ENCODE data around the gene C5orf34. TPM values are rescaled to one million over a fixed set of nuclear protein-coding genes. Genes with fewer than 3 reads are reported as not detected.

Gene C5orf34
- total RNA-seq, 1 experiment from 2014 or later: 17.0 TPM

- Histone ChIP-seq H3K4me1 (ENCODE audit: insufficient read depth, low read length, poor library complexity, severe bottlenecking) (no peaks in the 10 kb centered on the region), H3K9me3 (ENCODE audit: low read depth, low read length, poor library complexity, severe bottlenecking) (no peaks in the 10 kb centered on the region), H3K27me3 (replicated peaks; ENCODE audit: insufficient read depth, low read depth, low read length, poor library complexity) (no peaks in the 10 kb centered on the region), H3K4me3 (ENCODE audit: low read depth, low read length, poor library complexity, severe bottlenecking) (no peak overlapping the region), H3K36me3 (ENCODE audit: insufficient read depth, low read length, poor library complexity, severe bottlenecking) (no peaks in the 10 kb centered on the region), H3K27ac (ENCODE audit: low read depth, low read length, poor library complexity, severe bottlenecking) (no peak overlapping the region)
- ChIA-PET CTCF (no interaction called here), POLR2A (ENCODE audit: low non-redundant PET) (no interaction called here)
- no peak for DNase-seq (ENCODE audit: low spot score)
- BruUV-seq (replicated peaks): no TSS peak
- intact Hi-C loops (cut with micrococcal nuclease; ENCODE audit: unreplicated experiment): no loop called here
- TF ChIP-seq EZH2 (IDR thresholded peaks at IDR 0.05; ENCODE audit: borderline replicate concordance, low read depth, low read length, poor library complexity, severe bottlenecking): no peak
- no peak for TF ChIP-seq CTCF (conservative IDR thresholded peaks at IDR 0.05; ENCODE audit: low read depth, low read length)
These were observed 48.4 kb upstream of the C5orf34 start for GRCh38 chr5:43563321-43563720.

GRCh38 chr5:43561356-43561755, 46.4 kb upstream of the C5orf34 start:
- ChIA-PET POLR2A (ENCODE audit: low non-redundant PET) (no interaction called here), CTCF (no interaction called here)
- no peak for DNase-seq (ENCODE audit: low spot score)
- intact Hi-C loops (cut with micrococcal nuclease; ENCODE audit: unreplicated experiment): no loop called here
- Histone ChIP-seq H3K27me3 (replicated peaks; ENCODE audit: insufficient read depth, low read depth, low read length, poor library complexity) (no peaks in the 10 kb centered on the region), H3K36me3 (ENCODE audit: insufficient read depth, low read length, poor library complexity, severe bottlenecking) (no peaks in the 10 kb centered on the region), H3K4me3 (ENCODE audit: low read depth, low read length, poor library complexity, severe bottlenecking) (no peak overlapping the region), H3K9me3 (ENCODE audit: low read depth, low read length, poor library complexity, severe bottlenecking) (no peaks in the 10 kb centered on the region), H3K27ac (ENCODE audit: low read depth, low read length, poor library complexity, severe bottlenecking) (no peak overlapping the region), H3K4me1 (ENCODE audit: insufficient read depth, low read length, poor library complexity, severe bottlenecking) (no peaks in the 10 kb centered on the region)
- no TSS peak for BruUV-seq (replicated peaks)
- TF ChIP-seq CTCF (conservative IDR thresholded peaks at IDR 0.05; ENCODE audit: low read depth, low read length): no peak
- TF ChIP-seq EZH2 (IDR thresholded peaks at IDR 0.05; ENCODE audit: borderline replicate concordance, low read depth, low read length, poor library complexity, severe bottlenecking): no peak

- TF ChIP-seq CTCF (conservative IDR thresholded peaks at IDR 0.05; ENCODE audit: low read depth, low read length) (no peak), EZH2 (IDR thresholded peaks at IDR 0.05; ENCODE audit: borderline replicate concordance, low read depth, low read length, poor library complexity, severe bottlenecking) (no peak)
- Histone ChIP-seq H3K4me1 (ENCODE audit: insufficient read depth, low read length, poor library complexity, severe bottlenecking) (peaks cover 3% of the 10 kb centered on the region), H3K27ac (ENCODE audit: low read depth, low read length, poor library complexity, severe bottlenecking) (no peak overlapping the region), H3K27me3 (replicated peaks; ENCODE audit: insufficient read depth, low read depth, low read length, poor library complexity) (no peaks in the 10 kb centered on the region), H3K4me3 (ENCODE audit: low read depth, low read length, poor library complexity, severe bottlenecking) (no peak overlapping the region), H3K9me3 (ENCODE audit: low read depth, low read length, poor library complexity, severe bottlenecking) (no peaks in the 10 kb centered on the region), H3K36me3 (ENCODE audit: insufficient read depth, low read length, poor library complexity, severe bottlenecking) (peaks cover under 1% of the 10 kb centered on the region)
- ChIA-PET POLR2A (ENCODE audit: low non-redundant PET) (no interaction called here), CTCF (no interaction called here)
- no TSS peak for BruUV-seq (replicated peaks)
- DNase-seq (ENCODE audit: low spot score): peak; percentile 31
- intact Hi-C loops (cut with micrococcal nuclease; ENCODE audit: unreplicated experiment): no loop called here
These were observed 45.2 kb upstream of the C5orf34 start for GRCh38 chr5:43560128-43560527.
